HepG2 (cell line): Measurements from ENCODE around the gene RNF213. TPM values are rescaled to one million over a fixed set of nuclear protein-coding genes. Genes with fewer than 3 reads are reported as not detected.

Experiments
- BORCS8-MEF2B ChIP-seq: sonication (generic); formaldehyde crosslinking; IDR thresholded peaks from 2 replicates; pipeline ENCODE4 v1.8.0; 2022; ENCODE audit warnings: mild to moderate bottlenecking, missing genetic modification reagents
- CENPT ChIP-seq: sonication (generic); formaldehyde crosslinking; IDR thresholded peaks from 2 replicates; pipeline ENCODE4 v1.8.0; 2022; ENCODE audit warnings: low read depth, mild to moderate bottlenecking, moderate library complexity, missing genetic modification reagents
- EP300 ChIP-seq, 3 experiments: sonication (generic) in 1 of 3; formaldehyde crosslinking in 1 of 3; IDR thresholded peaks; 2 replicates each; pipeline versions ENCODE4 v1.5.1 to v1.6.1; 2011 to 2020; ENCODE audit warnings: low read depth in 2 of 3, low read length in 2 of 3, borderline replicate concordance in 1 of 3, improper control_type of control experiment in 1 of 3, mild to moderate bottlenecking in 1 of 3, missing genetic modification reagents in 1 of 3, moderate library complexity in 1 of 3
- FOSL1 ChIP-seq: sonication (generic); formaldehyde crosslinking; IDR thresholded peaks from 2 replicates; pipeline ENCODE4 v1.9.0; 2021; ENCODE audit warnings: missing genetic modification reagents, borderline replicate concordance
- MBNL3 ChIP-seq: fragments of 250-450 bp; sonication (Bioruptor Pico); conservative IDR thresholded peaks from 2 replicates; pipeline ENCODE4 v1.8.0; 2022; ENCODE audit warnings: mild to moderate bottlenecking, inconsistent platforms
- NFE2 ChIP-seq: sonication (generic); formaldehyde crosslinking; IDR thresholded peaks from 2 replicates; pipeline ENCODE4 v1.4.0; 2020; ENCODE audit warnings: missing genetic modification reagents
- NFRKB ChIP-seq: fragments of 450-650 bp; IDR thresholded peaks from 2 replicates; pipeline ENCODE4 v1.6.1; 2017
- NONO ChIP-seq, 2 experiments: fragments of 450-650 bp in 1 of 2; sonication (generic) in 1 of 2; formaldehyde crosslinking in 1 of 2; IDR thresholded peaks in 1 of 2; conservative IDR thresholded peaks in 1 of 2; 2 replicates each; pipeline versions ENCODE4 v1.6.1 to v1.8.0; 2017 to 2022; ENCODE audit warnings: mild to moderate bottlenecking in 1 of 2, missing genetic modification reagents in 1 of 2, moderate library complexity in 1 of 2
- PAX8 ChIP-seq: sonication (generic); formaldehyde crosslinking; IDR thresholded peaks from 2 replicates; pipeline ENCODE4 v1.8.0; 2022; ENCODE audit warnings: mild to moderate bottlenecking, missing genetic modification reagents, borderline replicate concordance
- PRMT3 ChIP-seq: sonication (generic); formaldehyde crosslinking; IDR thresholded peaks from 2 replicates; pipeline ENCODE4 v1.8.1; 2022; ENCODE audit warnings: low read depth, mild to moderate bottlenecking, moderate library complexity, missing genetic modification reagents, borderline replicate concordance
- RELA ChIP-seq: sonication (generic); formaldehyde crosslinking; IDR thresholded peaks from 2 replicates; pipeline ENCODE4 v1.4.0; 2020; ENCODE audit warnings: missing genetic modification reagents
- SRF ChIP-seq: IDR thresholded peaks from 2 replicates; pipeline ENCODE4 v1.6.1; 2011; ENCODE audit warnings: mild to moderate bottlenecking, low read depth, low read length, moderate library complexity
- STAG1 ChIP-seq: sonication (generic); formaldehyde crosslinking; IDR thresholded peaks from 2 replicates; pipeline ENCODE4 v1.4.0; 2020; ENCODE audit warnings: missing genetic modification reagents
- ZNF234 ChIP-seq: sonication (generic); formaldehyde crosslinking; conservative IDR thresholded peaks from 2 replicates; pipeline ENCODE4 v1.5.1; 2020; ENCODE audit warnings: mild to moderate bottlenecking, missing genetic modification reagents
- ZNF333 ChIP-seq: sonication (generic); formaldehyde crosslinking; IDR thresholded peaks from 2 replicates; pipeline ENCODE4 v1.4.0; 2020; ENCODE audit warnings: mild to moderate bottlenecking, missing genetic modification reagents, borderline replicate concordance
- ZNF674 ChIP-seq: sonication (generic); formaldehyde crosslinking; IDR thresholded peaks from 2 replicates; pipeline ENCODE4 v1.5.0; 2020; ENCODE audit warnings: low read depth, mild to moderate bottlenecking, missing genetic modification reagents
- polyA plus RNA-seq, 8 experiments: library from polyadenylated mRNA; depleted of rRNA in 3 of 8; stranded (reverse) in 7 of 8; unstranded in 1 of 8; fragments of >200 nt; fragmentation: Illumina TruSeq in 4 of 8; extraction: Trizol in 4 of 8; gene quantifications; 2 replicates each; pipeline versions ENCODE4 v1.2.1 to v1.2.3, GENCODE V29; 2011 to 2016; ENCODE audit warnings: low read depth in 4 of 8, missing spikeins in 1 of 8, mixed read lengths in 1 of 8; ENCODE audit not compliant: insufficient read depth in 1 of 8
- total RNA-seq, 5 experiments: library from RNA; depleted of rRNA; stranded (reverse); fragments of >200 nt; fragmentation: Illumina TruSeq; extraction: Trizol; gene quantifications; 2 replicates each; pipeline ENCODE4 v1.2.3, GENCODE V29; 2016; ENCODE audit warnings: low read depth in 1 of 5
- TF ChIP-seq, protein P1 (sequence below), 2 experiments: sonication (generic) in 1 of 2; formaldehyde crosslinking in 1 of 2; IDR thresholded peaks; 2 replicates each; pipeline versions ENCODE4 v1.4.0 to v1.6.1; 2016 to 2020; ENCODE audit warnings: borderline replicate concordance in 1 of 2, low read depth in 1 of 2, mild to moderate bottlenecking in 1 of 2, missing genetic modification reagents in 1 of 2
- TF ChIP-seq, protein P2 (sequence below): sonication (generic); formaldehyde crosslinking; IDR thresholded peaks from 2 replicates; pipeline ENCODE4 v1.4.0; 2020; ENCODE audit warnings: missing genetic modification reagents
- TF ChIP-seq, protein P3 (sequence below): sonication (generic); formaldehyde crosslinking; IDR thresholded peaks from 2 replicates; pipeline ENCODE4 v1.5.1; 2020; ENCODE audit warnings: mild to moderate bottlenecking, missing genetic modification reagents

Gene RNF213
- total and polyA plus RNA-seq, 2 of the 13 experiments (the other 11 are each of a cell fraction or from before 2014, with no cell fraction given) = 38.6 to 38.7 TPM

DNA sequence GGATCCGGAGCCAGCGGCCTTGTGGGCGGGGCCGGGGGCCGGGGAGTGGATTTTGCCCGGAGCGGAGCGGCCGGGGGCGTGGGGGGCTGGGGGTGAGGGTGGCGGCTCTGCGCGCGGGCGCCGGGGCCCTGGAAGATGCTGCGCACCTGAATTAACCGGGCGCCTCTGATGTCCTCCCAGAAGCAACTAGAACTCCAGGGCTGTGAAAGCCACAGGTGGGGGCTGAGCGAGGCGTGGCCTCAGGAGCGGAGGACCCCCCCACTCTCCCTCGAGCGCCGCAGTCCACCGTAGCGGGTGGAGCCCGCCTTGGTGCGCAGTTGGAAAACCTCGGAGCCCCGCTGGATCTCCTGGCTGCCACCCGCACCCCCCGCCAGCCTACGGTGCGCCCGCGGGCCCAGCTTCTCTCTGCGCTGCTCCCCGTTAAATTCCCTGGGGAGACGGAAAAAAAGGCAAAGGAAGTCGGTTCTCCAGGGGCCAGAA lies 39.9 kb upstream of the RNF213 start (continued):
- TF ChIP-seq, protein P1, sequence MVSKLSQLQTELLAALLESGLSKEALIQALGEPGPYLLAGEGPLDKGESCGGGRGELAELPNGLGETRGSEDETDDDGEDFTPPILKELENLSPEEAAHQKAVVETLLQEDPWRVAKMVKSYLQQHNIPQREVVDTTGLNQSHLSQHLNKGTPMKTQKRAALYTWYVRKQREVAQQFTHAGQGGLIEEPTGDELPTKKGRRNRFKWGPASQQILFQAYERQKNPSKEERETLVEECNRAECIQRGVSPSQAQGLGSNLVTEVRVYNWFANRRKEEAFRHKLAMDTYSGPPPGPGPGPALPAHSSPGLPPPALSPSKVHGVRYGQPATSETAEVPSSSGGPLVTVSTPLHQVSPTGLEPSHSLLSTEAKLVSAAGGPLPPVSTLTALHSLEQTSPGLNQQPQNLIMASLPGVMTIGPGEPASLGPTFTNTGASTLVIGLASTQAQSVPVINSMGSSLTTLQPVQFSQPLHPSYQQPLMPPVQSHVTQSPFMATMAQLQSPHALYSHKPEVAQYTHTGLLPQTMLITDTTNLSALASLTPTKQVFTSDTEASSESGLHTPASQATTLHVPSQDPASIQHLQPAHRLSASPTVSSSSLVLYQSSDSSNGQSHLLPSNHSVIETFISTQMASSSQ (IDR thresholded peaks at IDR 0.05; ENCODE audit: low read depth) = no peak
- TF ChIP-seq, protein P1 (CRISPR knock-in tag; IDR thresholded peaks at IDR 0.05; ENCODE audit: borderline replicate concordance) = no peak
- 0 out of 2 replicates have a peak, but pooled peaks have one; percentile 16 for TF ChIP-seq ZNF234
- TF ChIP-seq NFRKB = no peak
- TF ChIP-seq EP300 (IDR thresholded peaks at IDR 0.05; ENCODE audit: low read depth in 2 of 2, low read length in 2 of 2) = no peak
- no peak for TF ChIP-seq EP300 (CRISPR knock-in tag; IDR thresholded peaks at IDR 0.05; ENCODE audit: borderline replicate concordance)
- no peak for TF ChIP-seq BORCS8-MEF2B (CRISPR knock-in tag)
- TF ChIP-seq CENPT (CRISPR knock-in tag) = no peak
- TF ChIP-seq STAG1 (CRISPR knock-in tag) = peak; percentile 6; the same call in 1 of the 2 replicates
- TF ChIP-seq ZNF674 (CRISPR knock-in tag) = no peak
- TF ChIP-seq MBNL3 (CRISPR knock-in tag) = no peak
- peak; percentile 26; the same call in 1 of the 2 replicates for TF ChIP-seq FOSL1 (CRISPR knock-in tag)
- TF ChIP-seq NONO (IDR thresholded peaks at IDR 0.05) = no peak
- TF ChIP-seq NONO (CRISPR knock-in tag; conservative IDR thresholded peaks at IDR 0.05) = no peak
- TF ChIP-seq PAX8 (CRISPR knock-in tag) = 0 out of 2 replicates have a peak, but pooled peaks have one; percentile 4
- no peak for TF ChIP-seq ZNF333 (CRISPR knock-in tag)
- no peak for TF ChIP-seq SRF
- no peak for TF ChIP-seq NFE2
- TF ChIP-seq RELA (CRISPR knock-in tag) = no peak
- TF ChIP-seq, protein P2, sequence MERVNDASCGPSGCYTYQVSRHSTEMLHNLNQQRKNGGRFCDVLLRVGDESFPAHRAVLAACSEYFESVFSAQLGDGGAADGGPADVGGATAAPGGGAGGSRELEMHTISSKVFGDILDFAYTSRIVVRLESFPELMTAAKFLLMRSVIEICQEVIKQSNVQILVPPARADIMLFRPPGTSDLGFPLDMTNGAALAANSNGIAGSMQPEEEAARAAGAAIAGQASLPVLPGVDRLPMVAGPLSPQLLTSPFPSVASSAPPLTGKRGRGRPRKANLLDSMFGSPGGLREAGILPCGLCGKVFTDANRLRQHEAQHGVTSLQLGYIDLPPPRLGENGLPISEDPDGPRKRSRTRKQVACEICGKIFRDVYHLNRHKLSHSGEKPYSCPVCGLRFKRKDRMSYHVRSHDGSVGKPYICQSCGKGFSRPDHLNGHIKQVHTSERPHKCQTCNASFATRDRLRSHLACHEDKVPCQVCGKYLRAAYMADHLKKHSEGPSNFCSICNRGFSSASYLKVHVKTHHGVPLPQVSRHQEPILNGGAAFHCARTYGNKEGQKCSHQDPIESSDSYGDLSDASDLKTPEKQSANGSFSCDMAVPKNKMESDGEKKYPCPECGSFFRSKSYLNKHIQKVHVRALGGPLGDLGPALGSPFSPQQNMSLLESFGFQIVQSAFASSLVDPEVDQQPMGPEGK = peak; percentile 84
- no peak for TF ChIP-seq PRMT3 (CRISPR knock-in tag)
- TF ChIP-seq, protein P3, sequence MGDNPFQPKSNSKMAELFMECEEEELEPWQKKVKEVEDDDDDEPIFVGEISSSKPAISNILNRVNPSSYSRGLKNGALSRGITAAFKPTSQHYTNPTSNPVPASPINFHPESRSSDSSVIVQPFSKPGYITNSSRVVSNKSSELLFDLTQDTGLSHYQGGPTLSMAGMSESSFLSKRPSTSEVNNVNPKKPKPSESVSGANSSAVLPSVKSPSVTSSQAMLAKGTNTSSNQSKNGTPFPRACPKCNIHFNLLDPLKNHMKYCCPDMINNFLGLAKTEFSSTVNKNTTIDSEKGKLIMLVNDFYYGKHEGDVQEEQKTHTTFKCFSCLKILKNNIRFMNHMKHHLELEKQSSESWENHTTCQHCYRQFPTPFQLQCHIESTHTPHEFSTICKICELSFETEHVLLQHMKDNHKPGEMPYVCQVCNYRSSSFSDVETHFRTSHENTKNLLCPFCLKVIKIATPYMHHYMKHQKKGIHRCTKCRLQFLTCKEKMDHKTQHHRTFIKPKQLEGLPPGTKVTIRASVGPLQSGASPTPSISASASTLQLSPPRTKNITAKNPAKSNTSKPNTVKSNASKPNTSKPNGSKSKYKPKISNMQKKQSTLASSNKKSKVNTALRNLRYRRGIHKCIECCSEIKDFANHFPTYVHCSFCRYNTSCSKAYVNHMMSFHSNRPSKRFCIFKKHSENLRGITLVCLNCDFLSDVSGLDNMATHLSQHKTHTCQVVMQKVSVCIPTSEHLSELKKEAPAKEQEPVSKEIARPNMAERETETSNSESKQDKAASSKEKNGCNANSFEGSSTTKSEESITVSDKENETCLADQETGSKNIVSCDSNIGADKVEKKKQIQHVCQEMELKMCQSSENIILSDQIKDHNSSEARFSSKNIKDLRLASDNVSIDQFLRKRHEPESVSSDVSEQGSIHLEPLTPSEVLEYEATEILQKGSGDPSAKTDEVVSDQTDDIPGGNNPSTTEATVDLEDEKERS (CRISPR knock-in tag) = no peak
